ENCODE results near the gene FAM168B.

The FAM168B gene

GRCh38 chr2:131055169-131056065, 37.8 kb downstream of the FAM168B start:
- no peak for DNase-seq (ENCODE audit: low spot score)

GRCh38 chr2:131054488-131054887, 38.8 kb downstream of the FAM168B start:
- DNase-seq (ENCODE audit: low spot score) = no peak

- no peak for DNase-seq (ENCODE audit: low spot score)
Measured at GRCh38 chr2:131052741-131053263, 40.5 kb downstream of the FAM168B start.

GRCh38 chr2:131050896-131051295, 42.4 kb downstream of the FAM168B start:
- DNase-seq (ENCODE audit: low spot score) = no peak

- DNase-seq (ENCODE audit: low spot score) = no peak
Measured at GRCh38 chr2:131049150-131049718, 44.0 kb downstream of the FAM168B start.

- DNase-seq (ENCODE audit: low spot score) = no peak
Measured at GRCh38 chr2:131048641-131049040, 44.6 kb downstream of the FAM168B start.

GRCh38 chr2:131047920-131048560, 45.2 kb downstream of the FAM168B start:
- no peak for DNase-seq (ENCODE audit: low spot score)

- DNase-seq (ENCODE audit: low spot score) = no peak
Measured at GRCh38 chr2:131046918-131047652, 46.2 kb downstream of the FAM168B start.

- no peak for DNase-seq (ENCODE audit: low spot score)
Measured at GRCh38 chr2:131046028-131046917, 47.0 kb downstream of the FAM168B start.

- DNase-seq (ENCODE audit: low spot score) = no peak
Measured at GRCh38 chr2:131045286-131046027, 47.8 kb downstream of the FAM168B start.

GRCh38 chr2:131044757-131045150, 48.5 kb downstream of the FAM168B start:
- DNase-seq (ENCODE audit: low spot score) = no peak

GRCh38 chr2:131044075-131044756, 49.0 kb downstream of the FAM168B start:
- DNase-seq (ENCODE audit: low spot score) = no peak

GRCh38 chr2:131043199-131044074, 49.8 kb downstream of the FAM168B start:
- DNase-seq (ENCODE audit: low spot score) = no peak

GRCh38 chr2:131042148-131042775, 51.0 kb downstream of the FAM168B start:
- DNase-seq (ENCODE audit: low spot score) = no peak

- no peak for DNase-seq (ENCODE audit: low spot score)
Measured at GRCh38 chr2:131041402-131042147, 51.7 kb downstream of the FAM168B start.

GRCh38 chr2:131040661-131041401, 52.4 kb downstream of the FAM168B start:
- DNase-seq (ENCODE audit: low spot score) = no peak
